HG03159 (cell line): ENCODE measurements around the gene BAD.

Experiments used
- ATAC-seq: cut with Tn5 transposase; IDR thresholded peaks from one replicate; pipeline ENCODE4 v1.9.1; 2021; ENCODE audit warnings: mild to moderate bottlenecking, moderate library complexity; ENCODE audit not compliant: unreplicated experiment

BAD gene

GRCh38 chr11:64246871-64247728 is 37.4 kb downstream of the BAD start, which contains the start of gene PPP1R14B:
PPP1R14B (minus strand) TSS chr11:64246943; CDS start chr11:64246673, 270 bp downstream.
- ATAC-seq, result peak; percentile 42

- peak; percentile 12 for ATAC-seq
Measured at GRCh38 chr11:64246621-64246870, 37.9 kb downstream of the BAD start.

- ATAC-seq, result no peak
Measured at GRCh38 chr11:64245797-64246620, 38.5 kb downstream of the BAD start.

- ATAC-seq, result no peak
Measured at GRCh38 chr11:64245401-64245796, 39.1 kb downstream of the BAD start.

GRCh38 chr11:64244966-64245365 is 39.5 kb downstream of the BAD start:
- ATAC-seq, result no peak

- ATAC-seq, result no peak
Measured at GRCh38 chr11:64244107-64244506, 40.4 kb downstream of the BAD start.

- ATAC-seq, result no peak
Measured at GRCh38 chr11:64243236-64243854, 41.1 kb downstream of the BAD start.

GRCh38 chr11:64241491-64242374 is 42.7 kb downstream of the BAD start:
- peak; percentile 57 for ATAC-seq

- ATAC-seq, result peak; percentile 56
Measured at GRCh38 chr11:64241241-64241490, 43.3 kb downstream of the BAD start.

- ATAC-seq, result peak; percentile 38
Measured at GRCh38 chr11:64240435-64241240, 43.8 kb downstream of the BAD start, which contains the start of gene FKBP2. FKBP2 (plus strand) TSS chr11:64241095; CDS start chr11:64242388, 1,293 bp downstream.

- peak; percentile 7 for ATAC-seq
Measured at GRCh38 chr11:64239662-64240434, 44.6 kb downstream of the BAD start.

GRCh38 chr11:64238999-64239398 is 45.5 kb downstream of the BAD start:
- no peak for ATAC-seq

GRCh38 chr11:64238076-64238475 is 46.4 kb downstream of the BAD start:
- no peak for ATAC-seq

- ATAC-seq, result no peak
Measured at GRCh38 chr11:64237484-64237951, 46.9 kb downstream of the BAD start.

- no peak for ATAC-seq
Measured at GRCh38 chr11:64235437-64236161, 48.9 kb downstream of the BAD start.

- ATAC-seq, result no peak
Measured at GRCh38 chr11:64234647-64235379, 49.7 kb downstream of the BAD start.

GRCh38 chr11:64233913-64234586 is 50.4 kb downstream of the BAD start, which contains the start of gene VEGFB:
VEGFB (plus strand) TSS chr11:64234584; CDS start chr11:64234834, 250 bp downstream.
- ATAC-seq, result no peak
